NCI-H2081 treated with DMSO at 0.1 percent for 48 hours (cell line): ENCODE results near the gene NLRP7.
"Not testable (repeated sequence)": the region's sequence is repeated elsewhere in the genome, so short reads cannot be mapped to it uniquely, and the experiment has no call there.

Experiments used
- DNase-seq: peaks from one replicate; lab custom pipeline; 2025; lab: John Stamatoyannopoulos, UW

The NLRP7 gene

DNA sequence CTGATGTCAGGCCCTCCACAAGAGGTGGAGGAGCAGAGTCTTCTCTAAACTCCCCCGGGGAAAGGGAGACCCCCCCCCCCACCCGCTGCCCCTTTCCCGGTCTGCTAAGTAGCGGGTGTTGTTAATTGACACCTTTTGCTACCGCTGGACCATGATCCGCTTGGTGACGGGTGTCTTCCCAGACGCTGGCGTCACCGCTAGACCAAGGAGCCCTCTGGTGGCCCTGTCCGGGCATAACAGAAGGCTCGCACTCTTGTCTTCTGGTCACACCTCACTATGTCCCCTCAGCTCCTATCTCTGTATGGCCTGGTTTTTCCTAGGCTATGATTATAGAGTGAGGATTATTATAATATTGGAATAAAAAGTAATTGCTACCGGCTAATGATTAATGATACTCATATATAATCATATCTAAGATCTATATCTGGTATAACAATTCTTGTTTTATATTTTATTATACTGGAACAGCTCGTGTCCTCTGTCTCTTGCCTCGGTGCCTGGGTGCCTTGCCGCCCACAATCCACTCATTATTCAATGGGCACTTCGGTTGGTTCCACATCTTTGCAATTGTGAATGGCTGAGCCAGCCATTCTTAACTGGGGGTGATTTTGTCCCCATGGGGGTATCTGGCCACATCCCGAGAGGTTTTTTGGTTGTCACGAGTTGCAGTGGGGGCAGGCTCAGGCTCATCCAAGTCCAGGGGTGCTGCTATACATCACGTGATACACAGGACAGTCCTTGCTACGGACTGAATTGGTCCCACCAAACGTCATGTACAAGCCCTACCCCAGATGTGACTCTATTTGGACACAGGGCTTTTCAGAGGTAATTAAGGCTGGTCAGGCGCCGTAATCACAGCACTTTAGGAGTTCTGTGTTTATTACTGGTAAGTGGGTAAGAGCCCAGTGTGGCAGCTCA is 27.4 kb downstream of the NLRP7 start:
- DNase-seq = not testable (repeated sequence)

DNA sequence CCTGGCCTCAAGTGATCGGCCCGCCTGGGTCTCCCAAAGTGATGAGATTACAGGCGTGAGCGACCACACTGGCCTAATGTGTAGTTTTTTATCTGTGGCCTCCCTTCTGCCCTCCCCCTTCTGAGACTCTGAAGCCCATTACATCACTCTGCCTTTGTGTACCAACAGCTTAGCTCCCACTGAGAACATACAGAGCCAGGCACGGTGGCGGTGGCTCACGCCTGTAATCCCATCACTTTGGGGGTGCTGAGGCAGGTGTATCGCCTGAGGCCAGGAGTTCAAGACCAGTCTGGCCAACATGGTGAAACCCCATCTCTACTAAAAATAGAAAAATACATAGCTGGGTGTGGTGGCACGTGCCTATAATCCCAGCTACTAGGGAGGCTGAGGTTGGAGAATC is 28.8 kb downstream of the NLRP7 start:
- no peak for DNase-seq

DNA sequence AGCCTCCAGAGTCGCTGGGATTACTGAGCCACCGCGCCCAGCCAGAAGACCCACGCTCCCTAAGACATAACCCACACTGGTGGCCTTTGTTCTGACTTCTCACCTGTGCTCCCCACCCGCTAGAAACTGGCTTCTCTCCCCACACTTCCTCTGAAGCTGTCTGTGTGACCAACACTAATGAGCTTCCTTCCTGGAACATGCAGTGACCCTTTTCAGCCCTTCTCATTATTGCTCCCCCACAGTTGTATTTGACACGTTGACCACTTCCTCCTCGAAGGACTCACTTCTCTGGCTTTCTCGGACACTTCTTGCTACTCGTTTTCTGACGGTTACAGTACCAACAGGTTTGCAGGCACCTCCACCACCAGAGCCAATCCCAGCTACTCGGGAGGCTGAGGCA is 30.5 kb downstream of the NLRP7 start:
- DNase-seq = no peak

DNA sequence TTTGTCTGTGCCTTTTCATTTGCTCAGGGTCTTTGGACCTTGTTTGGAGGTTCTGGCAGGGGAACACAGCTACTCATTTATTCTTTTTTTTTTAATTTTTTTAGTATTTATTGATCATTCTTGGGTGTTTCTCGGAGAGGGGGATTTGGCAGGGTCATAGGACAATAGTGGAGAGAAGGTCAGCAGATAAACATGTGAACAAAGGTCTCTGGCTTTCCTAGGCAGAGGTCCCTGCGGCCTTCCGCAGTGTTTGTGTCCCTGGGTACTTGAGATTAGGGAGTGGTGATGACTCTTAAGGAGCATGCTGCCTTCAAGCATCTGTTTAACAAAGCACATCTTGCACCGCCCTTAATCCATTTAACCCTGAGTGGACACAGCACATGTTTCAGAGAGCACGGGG is 39.4 kb downstream of the NLRP7 start:
- DNase-seq = not testable (repeated sequence)

DNA sequence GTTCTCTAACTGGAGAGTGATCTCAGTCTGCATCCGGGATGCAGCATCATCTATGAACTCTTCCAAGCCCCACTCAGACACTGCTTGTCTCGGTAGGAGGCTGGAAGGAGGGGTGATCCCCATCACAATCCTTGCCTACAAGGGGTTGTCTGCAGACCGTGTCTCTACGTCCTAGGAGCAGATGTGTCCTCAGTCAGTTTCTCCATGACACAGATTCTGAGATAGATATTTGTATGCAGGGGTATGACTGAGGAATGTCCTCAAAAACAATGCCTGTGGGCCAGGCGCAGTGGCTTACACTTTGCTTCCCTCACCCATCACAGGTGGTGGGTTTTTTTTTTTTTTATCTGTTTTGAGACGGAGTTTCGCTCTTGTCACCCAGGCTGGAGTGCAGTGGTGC is 40.5 kb downstream of the NLRP7 start:
- DNase-seq = no peak

GRCh38 chr19:54905803-54906511 is 41.4 kb downstream of the NLRP7 start, which contains the start of gene NCR1:
TSS of gene NCR1 (plus strand) at chr19:54906148. CDS start at chr19:54906188, 40 bp downstream.
- DNase-seq = no peak

DNA sequence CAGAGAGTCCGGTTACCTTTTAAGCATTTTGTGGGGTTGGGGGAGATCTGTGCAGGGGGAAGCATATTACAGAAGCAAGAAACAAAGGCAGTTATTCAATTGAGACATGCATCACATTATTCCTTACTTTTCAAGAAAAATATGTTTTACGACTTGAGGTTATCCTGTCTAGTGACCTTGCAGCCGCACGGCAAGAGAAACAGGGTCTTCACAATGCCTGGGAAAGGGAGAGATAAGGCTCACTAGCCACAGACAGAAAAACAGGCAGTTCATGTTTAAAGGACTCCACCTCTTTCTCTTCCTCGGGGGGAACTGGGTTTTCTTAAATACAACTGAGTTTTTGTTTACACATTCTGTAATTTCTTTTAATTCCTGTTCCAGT is 41.9 kb downstream of the NLRP7 start:
- DNase-seq = no peak

DNA sequence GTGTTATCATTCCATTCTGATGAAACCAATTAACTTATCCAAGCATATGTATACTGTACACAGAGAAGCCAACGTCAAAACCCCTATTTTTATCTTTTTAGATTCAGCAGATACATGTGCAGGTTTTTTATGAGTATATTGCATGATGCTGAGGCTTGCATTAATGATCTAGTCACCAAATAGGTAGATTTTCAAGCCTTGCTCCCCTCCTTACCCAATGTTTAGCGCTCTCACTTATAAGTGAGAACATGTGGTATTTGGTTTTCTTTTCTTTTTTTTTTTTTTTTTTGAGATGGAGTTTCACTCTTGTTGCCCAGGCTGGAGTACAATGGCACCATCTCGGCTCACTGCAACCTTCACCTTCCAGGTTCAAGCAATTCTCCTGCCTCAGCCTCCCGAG is 43.1 kb downstream of the NLRP7 start:
- not testable (repeated sequence) for DNase-seq

- DNase-seq = no peak
These were observed 44.0 kb downstream of the NLRP7 start for GRCh38 chr19:54903303-54903702.

DNA sequence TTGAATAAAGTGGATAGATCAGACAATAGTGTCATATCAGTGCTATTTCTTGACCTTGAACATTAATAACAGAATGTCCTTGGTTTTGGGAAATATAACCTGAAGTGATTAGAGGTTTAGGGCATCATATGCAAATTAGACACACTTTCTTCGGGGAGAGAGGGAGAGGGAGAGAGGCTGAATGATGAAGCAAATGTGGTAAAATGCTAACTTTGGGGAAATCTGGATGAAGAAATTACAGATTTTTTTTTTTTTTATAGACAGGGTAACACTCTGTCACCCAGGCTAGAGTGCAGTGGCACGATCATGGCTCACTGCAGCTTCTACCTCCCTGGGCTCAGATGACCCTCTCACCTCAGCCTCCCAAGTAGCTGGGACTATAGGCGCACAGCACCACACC is 45.3 kb downstream of the NLRP7 start:
- no peak for DNase-seq

GRCh38 chr19:54901153-54901552 is 46.2 kb downstream of the NLRP7 start:
- not testable (repeated sequence) for DNase-seq

DNA sequence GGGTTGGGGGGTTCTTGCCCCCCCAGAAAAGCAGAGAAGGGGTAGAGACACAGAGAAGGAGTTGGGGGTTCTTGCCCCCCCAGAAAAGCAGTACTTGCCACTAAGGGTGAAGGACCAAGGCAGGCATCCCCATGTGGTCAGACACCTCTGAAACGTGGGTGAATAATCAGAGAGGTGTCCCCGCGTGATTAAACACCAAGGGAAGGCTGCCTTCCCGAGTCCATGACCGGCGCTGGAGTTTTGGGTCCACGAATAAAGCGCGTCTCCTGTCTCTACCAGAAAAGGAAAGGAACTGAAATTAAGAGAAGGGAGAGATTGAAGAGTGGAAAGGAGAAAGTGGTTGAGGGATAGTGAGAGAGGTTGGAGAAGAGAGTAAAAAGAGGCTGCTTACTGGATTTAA is 47.7 kb downstream of the NLRP7 start:
- not testable (repeated sequence) for DNase-seq

GRCh38 chr19:54898685-54899084 is 48.6 kb downstream of the NLRP7 start:
- not testable (repeated sequence) for DNase-seq

- no peak for DNase-seq
These were observed 51.3 kb downstream of the NLRP7 start for GRCh38 chr19:54896036-54896435.

DNA sequence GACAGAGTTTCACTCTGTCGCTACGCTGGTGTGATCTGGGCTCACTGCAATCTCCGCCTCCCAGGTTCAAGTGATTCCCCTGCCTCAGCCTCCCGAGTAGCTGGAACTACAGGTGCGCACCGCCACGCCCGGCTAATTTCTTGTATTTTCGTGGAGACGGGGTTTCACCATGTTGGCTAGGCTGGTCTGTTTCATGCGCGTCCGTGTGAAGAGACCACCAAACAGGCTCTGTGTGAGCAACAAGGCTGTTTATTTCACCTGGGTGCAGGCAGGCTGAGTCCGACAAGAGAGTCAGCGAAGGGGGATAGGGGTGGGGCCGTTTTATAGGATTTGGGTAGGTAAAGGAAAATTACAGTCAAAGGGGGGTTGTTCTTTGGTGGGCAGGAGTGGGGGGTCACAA is 53.2 kb downstream of the NLRP7 start:
- DNase-seq = not testable (repeated sequence)

DNA sequence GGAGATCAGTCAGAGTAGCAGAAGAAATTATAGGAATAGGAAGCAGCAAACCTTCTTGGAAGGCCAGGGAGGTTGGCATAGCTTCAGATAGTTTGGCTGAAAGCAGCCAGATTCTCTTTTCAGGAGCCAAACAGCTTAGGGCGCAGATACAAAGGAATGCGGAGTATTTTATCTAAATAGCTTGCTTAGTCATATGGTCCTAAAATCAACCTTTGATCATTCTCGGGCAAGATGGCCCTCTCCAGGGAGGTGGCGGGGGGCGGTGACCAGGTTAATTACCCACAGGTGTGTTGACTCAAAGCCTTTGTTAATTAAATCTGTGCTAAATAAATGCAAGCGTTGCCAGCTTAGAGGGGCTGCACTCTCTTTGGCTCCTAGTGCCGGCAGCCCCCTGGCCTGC is 53.9 kb downstream of the NLRP7 start:
- DNase-seq = no peak

- DNase-seq = no peak
These were observed 57.8 kb downstream of the NLRP7 start for GRCh38 chr19:54889566-54889965.

GRCh38 chr19:54888239-54888638 is 59.1 kb downstream of the NLRP7 start:
- no peak for DNase-seq

DNA sequence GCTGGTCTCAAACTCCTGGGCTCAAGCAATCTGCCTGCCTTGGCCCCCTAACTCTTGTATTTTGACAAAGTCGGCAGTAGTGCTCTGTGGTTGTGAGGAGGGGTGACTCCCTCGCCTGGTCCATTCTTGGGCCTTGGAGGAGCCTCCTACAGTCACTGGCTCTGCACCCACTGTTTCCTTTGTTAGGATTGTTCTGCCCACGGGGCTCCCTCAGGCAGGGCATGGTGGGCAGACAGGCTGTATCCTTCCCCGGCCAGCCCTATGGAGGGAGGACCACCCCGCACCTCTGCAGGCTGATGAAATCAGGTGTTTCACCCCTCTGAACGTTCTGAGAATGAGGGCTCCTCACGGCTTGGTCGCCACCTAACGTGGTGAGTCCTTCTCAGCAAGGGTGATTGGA is 64.1 kb downstream of the NLRP7 start:
- no peak for DNase-seq

DNA sequence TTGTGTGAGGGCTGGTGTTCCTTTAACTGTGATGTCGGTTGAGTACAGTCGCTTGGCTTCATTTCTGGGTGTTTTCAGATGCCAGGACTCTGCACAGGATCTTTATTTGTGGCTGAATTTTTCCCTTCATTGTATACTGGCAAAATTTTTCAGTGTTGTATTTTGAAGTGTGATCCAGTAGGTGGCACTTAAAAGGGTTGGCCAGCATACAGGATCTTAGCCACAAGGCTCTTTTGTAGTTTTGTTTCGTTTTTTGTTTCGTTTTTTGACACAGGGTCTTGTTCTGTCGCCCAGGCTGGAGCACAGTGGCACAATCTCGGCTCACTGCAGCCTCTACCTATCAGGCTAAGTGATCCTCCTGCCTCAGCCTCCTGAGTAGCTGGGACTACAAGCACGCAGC is 64.6 kb downstream of the NLRP7 start:
- no peak for DNase-seq

- DNase-seq = no peak
These were observed 65.4 kb downstream of the NLRP7 start for GRCh38 chr19:54881884-54882283.

- no peak for DNase-seq
These were observed 69.9 kb downstream of the NLRP7 start for GRCh38 chr19:54877471-54877870.

- no peak for DNase-seq
These were observed 71.8 kb downstream of the NLRP7 start for GRCh38 chr19:54875506-54875905.
